Measurements from ENCODE around the gene ELFN1.

ELFN1 gene

DNA sequence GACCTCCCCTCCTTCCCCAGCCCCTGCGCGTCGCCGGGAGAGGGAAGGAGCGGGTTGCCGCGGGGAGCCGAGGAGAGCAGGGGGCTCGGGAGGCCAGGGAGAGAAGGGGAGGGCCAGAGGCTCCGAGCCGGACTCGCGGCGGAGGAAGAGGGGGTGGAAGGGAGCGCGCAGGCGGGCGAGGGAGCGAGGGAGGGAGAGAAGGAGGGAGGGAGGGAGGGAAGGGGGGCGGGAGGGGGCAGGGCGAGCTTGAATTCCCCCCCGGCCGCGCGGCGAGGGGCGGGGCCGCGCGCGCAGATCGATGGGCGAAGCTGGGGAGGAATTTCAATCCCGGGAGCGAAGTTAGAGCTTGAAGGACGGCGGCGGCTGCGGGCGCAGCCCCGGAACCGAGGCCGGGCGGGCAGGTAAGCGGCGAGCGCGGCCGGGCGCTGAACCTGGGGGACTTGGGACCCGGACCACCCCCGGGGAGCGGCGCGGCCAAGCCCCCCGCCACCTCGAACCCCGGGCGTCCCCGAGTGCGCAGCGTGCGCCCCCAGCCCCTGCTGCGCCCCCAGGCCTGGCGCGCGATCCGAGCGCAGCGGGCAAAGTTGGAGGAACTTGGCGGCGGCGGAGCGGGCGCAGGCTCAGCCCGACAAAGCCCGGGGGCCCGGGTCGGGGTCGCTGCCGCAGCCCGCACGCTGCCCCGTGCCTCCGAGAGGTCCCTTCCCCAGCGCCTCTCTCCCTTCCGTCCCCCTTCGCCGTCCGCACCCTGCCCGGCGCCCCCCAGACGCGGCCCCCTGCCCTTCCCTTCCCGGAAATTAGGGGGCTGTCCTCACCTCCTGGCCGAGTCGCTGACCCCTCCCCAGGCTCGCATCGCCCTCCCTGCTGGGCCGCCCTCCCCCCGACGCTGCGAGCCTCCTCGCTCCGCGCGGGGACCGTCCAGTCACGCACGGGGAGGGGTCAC is at the start of gene ELFN1:
Gene ELFN1 (plus strand): TSS at position 324 of the 940 bp plus-strand sequence. CDS start 74,320 bp downstream, outside the sequence.
- FAIRE-seq (no peak), DNase-seq (ENCODE audit: insufficient read length, low spot score) (no peak)

- DNase-seq (ENCODE audit: insufficient read length, low spot score) (no peak), FAIRE-seq (no peak)
Measured at GRCh38 chr7:1620835-1621234, 49.2 kb upstream of the ELFN1 start.

- DNase-seq (ENCODE audit: insufficient read length, low spot score) (no peak), FAIRE-seq (no peak)
Measured at GRCh38 chr7:1621718-1622117, 48.4 kb upstream of the ELFN1 start.

DNA sequence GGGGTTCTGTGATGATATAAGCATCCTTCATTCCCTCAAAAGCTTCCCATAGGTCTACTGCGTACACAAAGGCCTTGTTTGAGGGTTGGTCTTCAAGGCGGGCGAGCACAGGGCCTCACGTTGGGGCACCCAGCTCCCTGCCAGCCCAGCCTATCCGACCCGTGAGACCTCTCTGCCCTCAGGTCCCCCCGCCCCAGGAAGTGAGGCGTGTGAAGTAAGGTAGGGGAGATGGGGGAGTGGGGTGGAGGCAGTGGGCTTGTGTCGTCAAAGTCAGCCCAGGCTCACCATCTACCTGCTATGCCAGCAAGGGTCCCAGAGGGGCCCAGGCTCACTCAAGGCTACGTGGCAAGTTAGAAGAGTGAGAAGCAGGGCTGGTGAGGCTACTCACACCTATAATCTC is 47.6 kb upstream of the ELFN1 start:
- DNase-seq (ENCODE audit: insufficient read length, low spot score), result no peak
- no peak for FAIRE-seq

DNA sequence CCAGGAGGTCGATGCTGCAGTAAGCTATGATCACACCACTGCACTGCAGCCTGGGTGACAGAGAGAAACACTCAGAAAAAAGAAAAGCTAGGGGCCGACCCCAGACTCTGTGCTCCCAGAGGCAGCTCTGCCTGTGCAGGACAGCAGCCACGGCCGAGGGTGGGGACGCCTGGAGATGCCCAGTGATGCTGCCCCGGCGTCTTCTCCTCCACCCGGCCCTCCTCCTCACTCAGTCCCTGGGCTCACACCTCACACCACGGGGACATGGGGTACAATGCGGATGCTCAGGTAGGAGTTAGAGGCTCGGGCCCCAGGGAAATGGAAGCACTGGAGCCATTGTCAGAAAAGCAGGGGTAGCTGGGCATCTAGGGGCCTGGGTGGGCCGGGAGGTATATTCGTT is 46.3 kb upstream of the ELFN1 start:
- no peak for FAIRE-seq

GRCh38 chr7:1624999-1625927 is 44.8 kb upstream of the ELFN1 start:
- no peak for DNase-seq (ENCODE audit: insufficient read length, low spot score)
- no peak for FAIRE-seq

More for the DNA sequence above, 46.3 kb upstream of the ELFN1 start:
- no peak for DNase-seq (ENCODE audit: insufficient read length, low spot score)

GRCh38 chr7:1626769-1627168 is 43.3 kb upstream of the ELFN1 start:
- DNase-seq (ENCODE audit: insufficient read length, low spot score) (no peak), FAIRE-seq (no peak)

DNA sequence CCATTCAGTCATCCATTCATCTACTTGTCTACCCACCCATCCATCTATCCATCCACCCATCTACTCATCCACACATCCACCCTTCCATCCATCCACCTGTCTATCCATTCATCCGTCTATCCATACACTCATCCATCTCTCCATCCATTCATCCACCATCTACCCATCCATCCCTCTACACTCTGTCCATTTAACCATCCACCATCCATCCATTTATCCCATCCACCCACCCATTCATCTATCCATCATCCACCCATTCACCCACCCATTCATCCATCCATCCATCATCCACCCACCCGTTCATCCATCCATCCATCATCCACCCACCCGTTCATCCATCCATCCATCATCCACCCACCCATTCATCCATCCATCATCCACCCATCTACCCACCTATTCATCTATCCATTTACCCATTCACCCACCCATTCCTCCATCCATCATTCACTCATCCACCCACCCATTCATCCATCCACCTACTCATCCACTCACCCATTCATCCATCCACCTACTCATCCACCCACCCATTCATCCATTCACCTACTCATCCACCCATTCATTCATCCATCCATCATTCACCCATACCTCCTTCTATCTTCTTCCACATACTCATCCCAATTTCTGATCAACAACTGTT is 39.3 kb upstream of the ELFN1 start:
- DNase-seq (ENCODE audit: insufficient read length, low spot score) (no peak), FAIRE-seq (no peak)

- FAIRE-seq (no peak), DNase-seq (ENCODE audit: insufficient read length, low spot score) (no peak)
Measured at GRCh38 chr7:1631678-1632077, 38.4 kb upstream of the ELFN1 start.

- DNase-seq (ENCODE audit: insufficient read length, low spot score), result no peak
- FAIRE-seq, result no peak
Measured at GRCh38 chr7:1632506-1632905, 37.6 kb upstream of the ELFN1 start.

- no peak for FAIRE-seq
Measured at GRCh38 chr7:1632916-1633785, 36.9 kb upstream of the ELFN1 start.

GRCh38 chr7:1635401-1635800 is 34.7 kb upstream of the ELFN1 start:
- FAIRE-seq (no peak), DNase-seq (ENCODE audit: insufficient read length, low spot score) (no peak)

More at GRCh38 chr7:1632916-1633785, 36.9 kb upstream of the ELFN1 start:
- DNase-seq (ENCODE audit: insufficient read length, low spot score), result no peak

- FAIRE-seq (no peak), DNase-seq (ENCODE audit: insufficient read length, low spot score) (no peak)
Measured at GRCh38 chr7:1637155-1637554, 32.9 kb upstream of the ELFN1 start.

GRCh38 chr7:1638215-1638661 is 31.8 kb upstream of the ELFN1 start:
- no peak for FAIRE-seq
- DNase-seq (ENCODE audit: insufficient read length, low spot score), result no peak

DNA sequence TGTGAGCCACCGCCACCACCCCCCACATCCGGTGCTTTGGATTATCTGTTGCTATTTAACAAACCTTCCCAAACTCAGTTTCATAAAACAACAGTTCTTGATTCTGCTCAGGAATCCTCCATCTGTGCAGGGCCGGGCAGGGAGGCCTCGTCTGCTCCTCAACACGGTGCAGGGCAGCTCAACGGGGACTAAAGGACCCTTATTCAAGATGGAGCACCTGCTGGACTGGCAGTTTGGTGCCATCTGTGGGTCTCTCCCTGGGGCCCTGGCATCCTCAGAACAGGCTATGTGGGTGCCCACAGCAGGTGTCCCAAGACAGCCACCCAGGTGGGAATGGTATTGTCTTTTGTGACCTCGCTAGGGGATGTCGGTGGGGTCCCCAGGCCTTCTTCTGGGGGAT is 31.0 kb upstream of the ELFN1 start:
- DNase-seq (ENCODE audit: insufficient read length, low spot score), result no peak
- no peak for FAIRE-seq

DNA sequence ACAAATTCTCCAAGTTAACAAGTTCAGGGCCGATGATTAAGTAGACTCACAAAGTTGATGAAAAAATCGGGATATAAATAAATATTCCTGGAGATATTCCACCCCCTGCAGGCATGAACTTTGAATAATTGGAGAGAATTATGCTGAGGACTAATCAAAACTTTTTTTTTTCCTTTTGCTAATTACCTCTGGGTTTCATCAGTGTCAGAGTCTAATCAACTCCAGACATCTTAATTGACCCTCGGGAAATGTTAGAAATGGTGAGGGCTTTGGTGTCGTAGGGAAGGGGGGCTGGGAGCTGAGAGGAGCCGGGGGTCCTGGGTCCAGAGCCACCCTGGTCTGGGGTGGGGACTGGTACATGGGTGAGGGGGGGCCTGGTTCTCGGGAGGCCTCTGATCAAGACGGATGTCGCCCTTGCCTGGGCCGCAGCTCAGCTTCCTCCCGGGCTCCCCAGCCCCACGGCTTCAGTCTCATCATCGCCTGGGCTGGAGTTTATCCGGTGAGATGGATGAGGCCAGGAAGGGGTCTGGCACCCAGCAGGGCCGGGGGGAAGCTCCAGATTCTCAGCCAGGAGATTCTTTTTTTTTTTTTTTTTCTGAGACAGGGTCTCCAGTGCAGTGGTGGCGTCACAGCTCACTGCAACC is 30.4 kb upstream of the ELFN1 start:
- FAIRE-seq, result no peak

DNA sequence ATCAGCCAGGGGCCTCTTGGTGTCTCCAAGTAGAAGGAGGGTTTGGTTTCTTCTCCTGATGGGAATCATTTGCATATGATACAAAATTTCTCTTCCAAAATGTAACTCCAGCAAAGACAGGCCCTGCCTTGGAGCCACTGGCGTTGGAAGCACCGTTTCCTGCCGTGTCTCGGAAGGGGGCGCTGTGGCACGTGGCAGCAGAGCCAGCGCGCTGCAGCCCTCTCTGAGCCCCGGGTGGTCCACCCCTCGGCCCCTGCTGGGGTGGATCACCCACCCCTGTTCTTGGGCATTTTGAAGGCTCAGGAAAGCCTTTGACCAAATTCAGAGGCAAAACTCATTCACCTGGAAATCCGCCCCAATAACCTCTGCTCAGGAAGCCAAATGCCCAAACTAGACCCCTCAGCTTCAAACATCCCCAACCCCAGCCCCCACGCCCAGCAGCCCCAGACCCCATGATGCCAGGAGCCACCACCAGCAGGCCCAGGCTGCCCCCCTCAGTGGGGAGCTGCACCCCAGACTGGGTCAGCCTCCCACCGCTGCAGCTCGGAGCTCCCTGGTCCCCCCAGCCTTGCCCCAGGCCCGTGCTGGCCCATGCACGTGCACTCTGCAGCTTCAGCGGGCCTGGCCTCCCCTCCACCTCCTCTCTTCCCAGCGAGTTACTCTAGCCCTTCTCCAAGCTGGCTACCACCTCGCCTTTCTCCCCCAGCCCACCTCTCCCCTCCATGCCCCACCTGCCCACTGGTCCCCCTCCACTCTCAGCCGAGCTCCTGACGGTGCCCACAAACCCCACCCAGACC is 29.5 kb upstream of the ELFN1 start:
- no peak for DNase-seq (ENCODE audit: insufficient read length, low spot score)
- FAIRE-seq, result no peak

More for the DNA sequence above, 30.4 kb upstream of the ELFN1 start:
- DNase-seq (ENCODE audit: insufficient read length, low spot score), result no peak

GRCh38 chr7:1641173-1641572 is 28.9 kb upstream of the ELFN1 start:
- DNase-seq (ENCODE audit: insufficient read length, low spot score) (no peak), FAIRE-seq (no peak)
